Peyer's patch (tissue), 4 donors: ENCODE data around the gene LYPD4. TPM values are rescaled to one million over a fixed set of nuclear protein-coding genes. Genes with fewer than 3 reads are reported as not detected.

Source experiments
- DNase-seq, 3 donors: peaks; one replicate each; pipeline ENCODE4 v3.0.0-alpha.2; 2017 to 2019
- H3K27ac ChIP-seq, 4 donors: fragments of 200-600 bp; sonication (generic); one replicate each; pipeline ENCODE4 v1.5.1; 2016 to 2019
- H3K27me3 ChIP-seq, 2 donors: fragments of 200-600 bp; sonication (generic); one replicate each; pipeline ENCODE4 v1.5.1; 2019
- H3K36me3 ChIP-seq, 3 donors: fragments of 200-600 bp; sonication (generic); one replicate each; pipeline ENCODE4 v1.5.1; 2016 to 2019
- H3K4me1 ChIP-seq, 4 donors: fragments of 200-600 bp; sonication (generic); one replicate each; pipeline ENCODE4 v1.5.1; 2016 to 2019
- H3K4me3 ChIP-seq, 4 donors: fragments of 200-600 bp; sonication (generic); 1 replicate in 3 of 4; 2 replicates in 1 of 4; pipeline ENCODE4 v1.5.1; 2016 to 2019; ENCODE audit warnings: mild to moderate bottlenecking in 1 of 4
- H3K9me3 ChIP-seq, 4 donors: fragments of 200-600 bp; sonication (generic); one replicate each; pipeline ENCODE4 v1.5.1; 2016 to 2019; ENCODE audit warnings: mild to moderate bottlenecking in 1 of 4
- CTCF ChIP-seq, 6 experiments: fragments of 450-650 bp in 4 of 6; fragments of 200-600 bp in 2 of 6; sonication (generic) in 1 of 6; IDR thresholded peaks; one replicate each; pipeline ENCODE4 v1.5.1; 2017 to 2019; ENCODE audit warnings: antibody characterized with exemption in 6 of 6, mild to moderate bottlenecking in 3 of 6, moderate library complexity in 1 of 6
- POLR2A ChIP-seq, 2 donors: fragments of 450-650 bp; IDR thresholded peaks; one replicate each; pipeline ENCODE4 v1.5.1; 2017; ENCODE audit warnings: antibody characterized with exemption in 2 of 2, mild to moderate bottlenecking in 2 of 2, moderate library complexity in 2 of 2
- total RNA-seq, 4 donors: library from RNA; depleted of rRNA; stranded (reverse); fragments of >200 nt; gene quantifications; one replicate each; pipeline ENCODE4 v1.1.0, GENCODE V29; 2016

Gene LYPD4
- total RNA-seq, 4 donors from 2014 or later: not detected

DNA sequence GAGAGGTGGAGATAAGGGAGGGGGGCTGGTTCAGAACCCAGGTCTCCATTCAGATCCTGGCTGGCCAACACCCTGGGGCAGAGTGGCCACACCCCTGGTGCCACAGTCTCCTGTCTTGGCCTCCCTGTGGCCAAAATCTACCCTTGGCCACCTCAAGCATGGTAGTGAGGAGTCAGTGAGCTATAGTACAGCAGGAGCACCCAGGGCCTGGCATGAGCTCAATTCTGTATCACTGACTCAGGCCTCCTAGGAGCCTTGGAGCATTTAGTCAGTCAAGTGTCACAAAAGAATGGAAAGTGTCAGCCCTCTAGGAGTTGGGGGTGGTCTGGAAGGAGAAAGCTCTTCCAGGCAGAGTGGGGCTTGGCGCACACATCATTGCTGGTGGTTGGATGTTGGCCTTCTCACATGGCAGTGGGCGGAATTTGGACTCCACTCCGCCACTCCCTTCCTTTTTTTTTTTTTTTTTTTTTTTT is 26.0 kb upstream of the LYPD4 start:
- H3K4me1 ChIP-seq: peaks cover 3 to 61% (median 50%) of the 10 kb centered on the region in 4 donors
- H3K27ac ChIP-seq: peak overlapping the region; percentile 62 to 98 (median 67)
- no peaks in the 10 kb centered on the region for H3K9me3 ChIP-seq
- no peak for DNase-seq
- H3K27me3 ChIP-seq: no peaks in the 10 kb centered on the region
- no peak for TF ChIP-seq POLR2A (IDR thresholded peaks at IDR 0.05)
- no peak for TF ChIP-seq CTCF (IDR thresholded peaks at IDR 0.05)
- H3K4me3 ChIP-seq: no peak overlapping the region
- H3K36me3 ChIP-seq: peaks cover 0 to 30% (median 0%) of the 10 kb centered on the region in 3 donors

- H3K4me3 ChIP-seq: no peak overlapping the region
- H3K4me1 ChIP-seq: peaks cover 3 to 64% (median 45%) of the 10 kb centered on the region in 4 donors
- H3K36me3 ChIP-seq: peaks cover 0 to 40% (median 0%) of the 10 kb centered on the region in 3 donors
- TF ChIP-seq POLR2A (IDR thresholded peaks at IDR 0.05) (no peak), CTCF (IDR thresholded peaks at IDR 0.05) (no peak)
- peak overlapping the region; percentile 15 to 98 (median 54) for H3K27ac ChIP-seq
- H3K27me3 ChIP-seq: no peaks in the 10 kb centered on the region
- no peaks in the 10 kb centered on the region for H3K9me3 ChIP-seq
- no peak for DNase-seq
Observed at GRCh38 chr19:41869374-41869955, 25.0 kb upstream of the LYPD4 start.

- H3K36me3 ChIP-seq: peaks cover 0 to 45% (median 0%) of the 10 kb centered on the region in 3 donors
- no peak overlapping the region for H3K4me3 ChIP-seq
- no peaks in the 10 kb centered on the region for H3K9me3 ChIP-seq
- DNase-seq: no peak
- peaks cover 3 to 69% (median 43%) of the 10 kb centered on the region in 4 donors for H3K4me1 ChIP-seq
- peak overlapping the region in 3 of 4 donors; percentile 36 to 98 (median 44) for H3K27ac ChIP-seq
- no peak for TF ChIP-seq CTCF (IDR thresholded peaks at IDR 0.05)
- TF ChIP-seq POLR2A (IDR thresholded peaks at IDR 0.05): no peak
- H3K27me3 ChIP-seq: no peaks in the 10 kb centered on the region
Observed at GRCh38 chr19:41868989-41869300, 24.5 kb upstream of the LYPD4 start.

DNA sequence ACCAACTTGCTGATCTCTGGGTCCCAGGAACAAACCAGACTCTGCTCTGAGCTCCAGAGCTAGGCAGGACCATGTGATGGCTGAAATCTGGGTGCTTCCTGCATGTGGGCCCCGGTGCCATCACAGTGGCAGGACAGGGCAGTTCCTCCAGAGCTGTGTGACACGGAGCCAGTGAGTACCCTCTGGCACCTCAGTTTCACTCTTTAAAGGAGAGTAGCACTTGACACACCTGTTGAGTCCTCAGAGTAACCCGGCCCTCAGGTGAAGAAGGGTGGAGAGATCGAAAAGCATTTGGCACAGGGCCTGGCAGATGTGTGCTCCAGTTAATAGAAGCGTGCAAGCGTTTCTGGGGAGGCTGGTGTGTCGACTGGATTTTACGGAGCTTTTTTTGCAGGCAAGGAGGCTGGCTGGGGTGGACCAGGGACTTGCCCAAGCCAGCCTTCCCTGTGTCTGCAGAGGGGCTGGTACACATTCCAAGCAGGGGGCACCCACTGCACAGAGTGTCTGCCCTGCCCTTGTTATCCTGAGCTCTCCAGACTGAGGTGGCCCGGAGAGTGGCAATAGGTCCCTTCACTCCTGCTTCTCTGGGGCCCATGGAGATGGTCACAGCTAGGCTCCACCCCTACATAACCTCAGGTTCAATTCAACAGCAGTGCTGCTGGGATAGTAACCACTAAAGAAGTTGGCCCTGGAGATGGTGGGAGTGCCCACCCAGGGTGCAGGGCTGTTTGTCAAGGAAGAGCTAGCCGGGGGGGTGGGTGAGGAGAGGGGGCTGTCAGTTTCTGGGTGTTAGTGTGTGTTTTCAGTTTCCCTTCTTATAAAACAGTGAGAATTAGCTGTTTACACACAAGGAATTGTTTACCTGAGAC is 23.9 kb upstream of the LYPD4 start:
- H3K27me3 ChIP-seq: no peaks in the 10 kb centered on the region
- H3K4me3 ChIP-seq: no peak overlapping the region
- H3K9me3 ChIP-seq: no peaks in the 10 kb centered on the region
- H3K27ac ChIP-seq: peak overlapping the region in 3 of 4 donors; percentile 36 to 98 (median 68)
- no peak for DNase-seq
- peak in 1 of 2 donors; percentile 18 for TF ChIP-seq POLR2A (IDR thresholded peaks at IDR 0.05)
- no peak for TF ChIP-seq CTCF (IDR thresholded peaks at IDR 0.05)
- peaks cover 0 to 51% (median 0%) of the 10 kb centered on the region in 3 donors for H3K36me3 ChIP-seq
- H3K4me1 ChIP-seq: peaks cover 3 to 72% (median 40%) of the 10 kb centered on the region in 4 donors

- H3K36me3 ChIP-seq: peaks cover 0 to 63% (median 0%) of the 10 kb centered on the region in 3 donors
- H3K27ac ChIP-seq: no peak overlapping the region
- peaks cover 3 to 80% (median 37%) of the 10 kb centered on the region in 4 donors for H3K4me1 ChIP-seq
- no peak for DNase-seq
- H3K9me3 ChIP-seq: no peaks in the 10 kb centered on the region
- H3K4me3 ChIP-seq: no peak overlapping the region
- TF ChIP-seq POLR2A (IDR thresholded peaks at IDR 0.05) (no peak), CTCF (IDR thresholded peaks at IDR 0.05) (no peak)
- H3K27me3 ChIP-seq: no peaks in the 10 kb centered on the region
Observed at GRCh38 chr19:41866284-41866683, 21.8 kb upstream of the LYPD4 start.
